Myocyte (in vitro differentiated cells): Measurements from ENCODE around the gene TAS1R1. TPM values are rescaled to one million over a fixed set of nuclear protein-coding genes. Genes with fewer than 3 reads are reported as not detected.

Experiments used
- DNase-seq: peaks from one replicate; pipeline ENCODE4 v3.0.0-alpha.2; 2012; ENCODE audit warnings: low read depth
- total RNA-seq: library from RNA; depleted of rRNA; stranded (reverse); fragments of >200 nt; gene quantifications from 2 replicates; pipeline ENCODE4 v1.2.3, GENCODE V29; 2014

Gene TAS1R1
- total RNA-seq, 1 donor from 2014 or later = 7.5 TPM

DNA sequence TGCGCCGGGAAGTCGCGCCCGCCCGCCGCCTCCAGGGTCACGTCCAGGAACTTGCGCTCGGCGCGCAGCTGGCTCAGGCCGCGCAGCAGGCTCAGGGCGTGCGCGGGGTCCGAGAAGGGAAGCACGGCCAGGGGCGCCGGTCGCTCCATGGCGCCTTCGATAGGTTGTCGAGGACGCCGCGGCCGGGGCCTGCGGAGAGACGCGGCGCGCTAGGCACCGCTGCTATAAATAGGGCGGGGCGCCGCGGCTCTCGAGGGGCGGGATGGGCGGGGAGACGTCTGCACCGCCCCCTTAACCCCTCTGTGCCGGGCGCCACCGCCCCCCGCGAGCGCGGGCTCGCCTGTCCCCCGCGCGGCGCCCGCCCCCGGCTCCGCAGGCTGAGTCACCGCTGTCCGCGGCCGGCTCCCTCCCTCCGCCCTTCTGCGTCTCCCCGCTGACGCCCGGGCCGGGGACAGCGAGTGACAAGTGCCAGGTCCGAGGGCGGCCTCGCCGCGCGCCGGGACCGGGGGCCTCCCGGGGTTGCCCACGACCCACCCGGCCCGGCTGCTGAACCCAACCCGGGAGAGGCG lies 47.6 kb downstream of the TAS1R1 start, which contains the start of gene KLHL21:
Gene KLHL21 (minus strand): TSS at position 201 of the 569 bp plus-strand sequence. CDS start 52 bp downstream, at position 149.
- DNase-seq = peak; percentile 90

- DNase-seq = peak; percentile 95
Observed at GRCh38 chr1:6603238-6603914, 48.3 kb downstream of the TAS1R1 start.

DNA sequence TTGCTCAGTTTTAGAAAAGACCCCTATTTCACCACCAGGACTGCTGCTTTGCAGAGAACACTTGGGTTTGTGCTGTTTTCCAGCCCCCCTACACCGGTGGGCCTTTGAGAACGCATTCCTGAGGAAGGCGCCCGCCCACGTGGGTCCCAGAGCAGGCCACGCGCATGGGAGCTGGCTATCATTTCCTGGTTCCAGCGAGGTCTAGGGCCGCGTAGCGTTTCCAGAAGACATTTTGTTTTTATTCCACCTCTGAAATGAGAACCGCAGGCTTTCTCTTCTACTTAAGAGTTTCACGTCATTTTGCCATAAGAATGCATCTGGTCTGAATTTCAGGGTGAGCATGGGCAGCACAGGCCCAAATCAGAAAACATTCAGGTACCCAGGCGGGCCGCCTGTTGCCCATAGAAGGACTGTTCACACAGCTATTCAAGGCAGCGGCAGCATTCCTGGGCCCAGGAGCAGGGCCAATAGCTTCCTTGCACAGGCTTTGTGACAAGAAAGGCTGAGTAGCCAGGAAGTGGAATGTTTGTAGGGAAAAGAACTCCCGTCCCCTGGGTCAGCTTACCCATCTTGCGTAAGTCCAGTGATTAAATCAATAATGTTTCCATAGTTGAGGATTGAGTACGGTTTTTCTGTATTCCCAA lies 48.9 kb downstream of the TAS1R1 start:
- peak; percentile 85 for DNase-seq

DNA sequence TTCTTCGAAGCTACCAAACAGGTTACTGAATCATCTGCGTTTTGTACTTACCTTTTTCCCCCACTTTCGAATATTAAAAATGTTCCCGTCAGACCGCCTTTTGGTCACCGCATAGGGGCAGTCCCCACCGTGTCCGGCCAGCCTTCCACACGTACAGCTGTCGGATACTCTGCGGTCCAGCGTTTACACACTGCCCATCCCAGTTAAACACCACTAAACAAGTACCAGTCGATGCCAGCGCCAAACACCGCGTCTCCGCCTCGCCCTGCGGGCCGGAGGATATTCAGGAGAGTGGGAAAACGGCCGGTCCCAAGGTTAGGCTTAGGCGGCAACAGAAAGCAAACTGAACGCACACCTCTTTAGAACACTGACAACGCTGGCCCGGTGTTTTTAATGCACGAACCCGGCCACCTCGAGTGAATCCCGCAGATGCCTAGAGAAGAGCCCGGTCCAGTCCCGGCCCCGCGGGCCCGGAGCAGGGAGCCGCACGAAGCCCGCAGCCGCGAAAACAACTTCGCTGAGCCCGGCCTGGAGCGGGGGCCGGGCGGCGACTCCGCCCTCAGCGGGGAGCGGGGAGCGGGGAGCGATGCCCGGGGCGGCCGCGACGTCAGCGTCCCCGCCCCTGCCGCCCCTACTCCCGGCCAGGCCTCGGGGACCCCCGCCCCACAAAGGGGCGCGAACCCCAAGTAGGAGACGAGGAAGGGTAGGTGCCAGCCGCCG lies 57.7 kb downstream of the TAS1R1 start:
- DNase-seq = peak; percentile 83

DNA sequence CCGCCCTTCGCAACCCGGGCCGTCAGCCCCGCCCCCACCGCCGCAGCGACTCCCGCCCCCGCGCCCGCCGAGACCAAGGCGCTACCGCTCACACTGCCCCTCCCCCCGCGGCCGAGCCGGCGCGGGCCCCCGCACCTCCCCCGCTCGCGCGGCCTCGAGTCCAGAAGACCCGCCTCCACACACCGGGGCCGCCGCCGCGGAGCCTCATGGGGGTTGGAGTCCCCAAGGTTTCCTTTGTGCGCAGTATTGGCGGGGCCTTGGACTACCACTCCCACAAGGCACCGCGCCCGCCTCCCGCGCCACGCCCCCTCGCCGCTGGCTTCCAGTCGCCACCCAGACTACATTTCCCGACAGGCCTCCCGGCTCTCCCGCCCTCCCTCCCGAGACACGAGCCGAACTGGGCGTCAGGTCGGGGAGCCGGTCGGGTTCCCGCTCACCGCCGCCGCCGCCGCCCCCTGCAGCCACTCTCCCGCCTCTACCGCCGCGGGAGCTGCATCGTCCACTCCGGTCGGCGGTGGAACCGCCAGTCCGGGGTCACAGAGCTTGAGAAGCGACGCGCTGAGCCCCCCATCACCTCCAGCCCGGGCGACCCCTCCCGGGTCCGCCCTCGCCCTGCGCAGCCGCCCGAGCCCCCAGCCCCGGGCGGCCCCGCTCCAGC lies 58.4 kb downstream of the TAS1R1 start, which contains the start of gene PHF13:
Gene PHF13 (plus strand): TSS at position 371 of the 658 bp plus-strand sequence. CDS start 336 bp downstream, outside the sequence.
- peak; percentile 99 for DNase-seq

DNA sequence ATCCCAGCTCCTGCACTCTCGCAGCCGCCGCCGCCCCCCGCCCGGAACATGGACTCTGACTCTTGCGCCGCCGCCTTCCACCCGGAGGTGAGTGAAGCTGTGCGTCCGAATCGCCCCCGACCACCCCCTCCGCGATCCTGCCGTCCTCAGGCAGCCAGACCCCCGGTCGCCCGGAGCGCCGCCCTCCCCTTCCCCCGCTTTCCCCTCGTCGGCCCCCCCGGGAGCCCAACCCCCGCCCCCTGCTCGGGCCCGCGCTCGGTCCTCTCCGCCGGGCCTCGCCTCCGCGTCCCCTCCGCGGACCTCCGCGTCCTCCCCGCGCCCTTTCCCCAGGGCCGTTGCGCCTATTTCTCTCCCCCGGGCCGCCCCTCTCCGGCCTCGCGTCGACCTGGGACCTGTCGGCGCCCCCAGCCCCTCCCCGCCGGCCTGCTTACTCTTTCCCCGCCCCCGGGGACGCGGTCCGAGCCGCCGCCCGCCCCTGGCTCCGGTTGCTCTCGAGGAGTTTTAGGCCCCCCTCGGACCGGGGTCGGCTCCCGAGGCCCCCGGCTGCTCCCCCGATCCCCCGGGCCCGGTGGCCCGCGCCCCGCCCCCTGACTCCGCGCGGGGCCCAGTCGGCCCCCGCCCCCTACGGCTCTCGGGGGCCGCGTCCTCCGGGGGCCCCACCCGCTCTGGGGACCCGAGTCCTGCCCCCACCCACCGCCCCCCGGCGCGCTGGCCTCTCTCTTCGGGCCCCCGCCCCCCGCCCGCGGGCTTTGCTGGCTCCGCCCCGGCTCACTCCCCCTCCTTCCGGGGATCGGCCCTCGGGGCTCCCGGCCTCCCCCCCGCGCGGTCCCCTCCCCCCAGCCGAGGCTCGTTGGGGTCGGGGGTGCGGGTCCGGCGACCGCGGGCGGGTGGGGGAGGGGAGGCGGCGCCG lies 59.2 kb downstream of the TAS1R1 start:
- DNase-seq = peak; percentile 45

GRCh38 chr1:6614929-6615785 lies 60.0 kb downstream of the TAS1R1 start:
- DNase-seq = no peak

DNA sequence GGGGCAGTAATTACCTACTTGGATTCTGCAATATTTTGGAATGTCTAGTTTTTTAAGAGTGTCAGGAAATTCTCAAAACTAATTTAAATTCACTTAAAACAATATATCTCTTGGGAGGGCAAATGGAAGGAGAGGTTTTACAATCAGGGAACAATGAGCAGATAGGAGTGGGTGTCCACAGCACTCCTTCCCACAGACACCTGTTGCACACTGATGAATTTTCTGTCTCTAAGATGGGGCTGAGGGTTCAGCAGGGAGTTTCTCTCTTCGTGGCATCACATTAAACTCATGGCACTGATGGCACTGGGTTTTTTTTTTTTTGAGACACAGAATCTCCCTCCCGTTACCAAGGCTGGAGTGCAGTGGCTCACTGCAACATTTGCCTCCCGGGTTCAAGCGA lies 63.9 kb downstream of the TAS1R1 start:
- no peak for DNase-seq

DNA sequence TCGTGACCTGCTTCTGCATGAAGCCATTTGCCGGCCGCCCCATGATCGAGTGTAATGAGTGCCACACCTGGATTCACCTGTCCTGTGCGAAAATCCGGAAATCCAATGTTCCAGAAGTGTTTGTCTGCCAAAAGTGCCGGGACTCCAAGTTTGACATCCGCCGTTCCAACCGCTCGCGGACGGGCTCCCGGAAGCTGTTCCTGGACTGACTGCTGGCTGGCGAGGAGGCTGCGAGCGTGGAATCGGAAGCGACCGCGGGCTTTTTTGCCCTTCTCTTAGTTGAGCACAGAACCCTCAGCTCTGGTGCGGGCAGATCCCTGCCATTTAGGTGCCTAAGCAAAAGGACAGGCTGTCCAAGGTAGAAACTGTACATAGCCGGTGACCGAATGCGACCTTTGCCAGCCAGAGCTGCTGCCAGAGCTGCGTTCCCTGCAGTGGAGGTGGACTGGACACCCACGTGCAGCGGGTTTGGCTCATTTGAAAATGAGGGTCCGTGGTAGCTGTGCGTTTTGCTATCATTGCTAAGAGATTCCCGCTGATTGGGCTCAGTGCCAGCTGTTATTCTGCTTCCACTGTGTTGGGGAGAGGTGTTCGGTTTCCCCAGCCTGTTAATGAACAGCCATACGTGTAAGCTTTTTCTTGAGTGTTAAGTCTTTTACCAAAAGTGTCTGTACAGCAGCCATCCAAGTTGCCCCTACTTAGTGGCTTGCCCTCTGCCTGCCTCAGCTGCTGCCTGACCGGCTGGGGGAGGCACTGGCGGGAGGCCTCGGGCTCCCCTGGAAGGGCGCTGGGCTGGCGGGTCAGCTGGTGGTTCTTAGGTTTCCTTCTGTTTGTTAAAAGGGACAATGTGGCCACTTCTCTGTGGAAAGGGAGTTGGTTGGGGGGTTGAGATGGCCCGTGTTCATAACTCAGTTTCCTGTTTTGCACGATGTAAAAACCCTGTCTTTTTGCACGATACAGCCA lies 66.6 kb downstream of the TAS1R1 start:
- no peak for DNase-seq

DNA sequence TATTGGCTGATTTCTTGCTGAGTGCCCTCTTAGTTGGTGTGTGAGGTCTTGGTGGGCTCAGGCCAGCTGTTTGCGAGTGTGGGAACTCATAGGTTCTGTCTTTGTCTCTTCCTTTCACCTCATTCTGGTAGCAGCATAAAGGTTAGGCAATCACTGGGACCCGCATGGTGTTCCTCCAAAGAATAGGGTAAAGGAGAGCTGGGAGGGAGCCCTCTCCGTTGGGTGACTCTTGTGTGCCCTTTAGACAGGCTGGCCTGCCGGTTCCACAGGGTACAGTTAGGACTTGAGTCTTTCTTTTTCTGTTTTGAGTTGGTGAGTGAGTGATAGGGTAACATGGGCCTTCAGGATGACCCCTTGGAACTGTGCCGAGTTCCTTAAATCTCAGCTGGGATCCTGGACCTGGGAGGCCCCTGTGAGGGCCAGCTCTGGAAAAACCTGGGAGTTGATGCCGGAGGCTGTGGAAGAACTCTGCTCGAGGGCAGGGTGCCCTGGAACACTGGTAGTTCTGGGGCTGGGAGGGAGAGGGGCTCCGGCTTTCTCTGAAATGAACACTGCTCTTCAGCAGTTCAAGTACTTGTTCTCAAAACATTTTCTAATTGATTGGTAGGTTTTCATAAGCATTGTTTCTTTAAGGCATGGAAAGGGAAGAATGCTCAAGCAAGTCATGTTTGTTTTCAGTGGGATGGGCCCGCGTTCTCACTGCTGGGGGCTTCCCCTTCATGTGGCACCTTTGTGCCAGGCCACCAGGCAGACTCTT lies 67.5 kb downstream of the TAS1R1 start:
- DNase-seq = no peak

GRCh38 chr1:6623269-6623965 lies 68.3 kb downstream of the TAS1R1 start:
- DNase-seq = no peak

DNA sequence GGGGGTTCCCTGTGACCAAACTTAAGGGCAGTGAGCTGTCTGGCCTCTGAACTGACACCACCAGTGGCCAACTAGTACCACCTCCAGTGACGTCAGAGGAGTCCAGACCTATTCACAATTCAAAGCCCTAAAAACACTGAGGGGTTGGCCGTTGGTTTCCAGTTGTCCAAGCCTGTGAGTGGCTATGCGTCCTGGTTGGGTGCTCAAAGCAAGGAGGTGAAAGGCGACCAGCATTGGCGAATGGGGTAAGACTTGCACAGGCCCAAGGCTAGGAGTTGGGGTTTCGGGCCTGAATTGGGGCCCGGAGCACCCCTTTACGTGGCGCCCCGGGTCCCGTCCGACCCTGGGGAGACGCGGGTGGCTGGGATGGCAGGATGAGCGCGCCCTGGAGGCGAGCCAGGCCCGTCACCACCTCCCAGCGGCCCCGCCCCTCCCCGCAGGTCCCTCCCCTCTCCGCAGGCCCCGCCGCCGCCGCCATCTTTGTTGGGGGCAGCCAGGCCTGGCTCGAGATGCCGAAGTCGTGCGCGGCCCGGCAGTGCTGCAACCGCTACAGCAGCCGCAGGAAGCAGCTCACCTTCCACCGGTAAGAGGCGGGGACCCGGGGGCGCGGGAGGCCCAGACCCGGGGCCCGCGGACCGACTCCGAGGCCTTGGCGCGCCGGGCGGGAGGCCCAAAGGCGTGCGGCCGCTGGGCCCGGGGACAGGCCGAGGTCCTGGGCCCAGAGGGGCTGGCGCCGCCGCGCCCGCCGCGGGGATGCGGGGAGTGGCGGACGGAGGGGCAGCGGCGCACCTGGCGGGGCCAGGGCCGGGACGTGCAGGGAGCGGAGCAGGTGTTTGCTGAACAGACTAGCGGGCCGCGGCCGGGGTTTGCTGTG lies 69.8 kb downstream of the TAS1R1 start, which contains the start of gene THAP3:
Gene THAP3 (plus strand): TSS at position 159 of the 874 bp plus-strand sequence. CDS start 351 bp downstream, at position 510.
- DNase-seq = peak; percentile 93

GRCh38 chr1:6625584-6626149 lies 70.6 kb downstream of the TAS1R1 start:
- peak; percentile 33 for DNase-seq

- DNase-seq = no peak
Observed at GRCh38 chr1:6627031-6627430, 71.9 kb downstream of the TAS1R1 start.
